IPS-18c (cell line): ENCODE results near the gene LIMA1.
"Not testable (repeated sequence)": the region's sequence is repeated elsewhere in the genome, so short reads cannot be mapped to it uniquely, and the experiment has no call there.

ENCODE experiments used
- H3K4me3 ChIP-seq: 2 replicates; pipeline ENCODE4 v1.7.0; 2013; ENCODE audit warnings: low read depth, mild to moderate bottlenecking, low read length, moderate library complexity; ENCODE audit not compliant: insufficient read depth
- H3K9me3 ChIP-seq: one replicate; pipeline ENCODE4 v1.6.1; 2013; ENCODE audit warnings: mild to moderate bottlenecking, low read length, moderate library complexity; ENCODE audit not compliant: control insufficient read depth, insufficient read depth

The LIMA1 gene

GRCh38 chr12:50297027-50297426 lies 13.7 kb upstream of the LIMA1 start:
- no peaks in the 10 kb centered on the region for H3K9me3 ChIP-seq
- H3K4me3 ChIP-seq, result no peak overlapping the region

- H3K9me3 ChIP-seq, result no peaks in the 10 kb centered on the region
- no peak overlapping the region for H3K4me3 ChIP-seq
These were observed 13.2 kb upstream of the LIMA1 start for GRCh38 chr12:50296554-50296953.

- Histone ChIP-seq H3K9me3 (no peaks in the 10 kb centered on the region), H3K4me3 (no peak overlapping the region)
These were observed 8.1 kb upstream of the LIMA1 start for GRCh38 chr12:50291377-50291776.

- H3K4me3 ChIP-seq, H3K9me3 ChIP-seq: not testable (repeated sequence)
These were observed 7.4 kb upstream of the LIMA1 start for GRCh38 chr12:50290692-50291091.

GRCh38 chr12:50287271-50287670 lies 4.0 kb upstream of the LIMA1 start:
- Histone ChIP-seq H3K9me3 (no peaks in the 10 kb centered on the region), H3K4me3 (no peak overlapping the region)

GRCh38 chr12:50285253-50285652 lies 1.9 kb upstream of the LIMA1 start:
- Histone ChIP-seq H3K4me3 (no peak overlapping the region), H3K9me3 (no peaks in the 10 kb centered on the region)

- H3K4me3 ChIP-seq, result peak overlapping the region; percentile 48
- no peaks in the 10 kb centered on the region for H3K9me3 ChIP-seq
These were observed 545 bp downstream of the LIMA1 start for GRCh38 chr12:50282721-50283228.

GRCh38 chr12:50279501-50279900 lies 3.8 kb downstream of the LIMA1 start:
- Histone ChIP-seq H3K9me3 (no peaks in the 10 kb centered on the region), H3K4me3 (no peak overlapping the region)

GRCh38 chr12:50276912-50277671 lies 6.2 kb downstream of the LIMA1 start:
- no peak overlapping the region for H3K4me3 ChIP-seq

GRCh38 chr12:50276068-50276467 lies 7.3 kb downstream of the LIMA1 start:
- no peaks in the 10 kb centered on the region for H3K9me3 ChIP-seq
- no peak overlapping the region for H3K4me3 ChIP-seq

More at GRCh38 chr12:50276912-50277671, 6.2 kb downstream of the LIMA1 start:
- H3K9me3 ChIP-seq, result no peaks in the 10 kb centered on the region

GRCh38 chr12:50275556-50275955 lies 7.8 kb downstream of the LIMA1 start:
- H3K9me3 ChIP-seq, result no peaks in the 10 kb centered on the region
- H3K4me3 ChIP-seq, result no peak overlapping the region

- not testable (repeated sequence) for H3K4me3 ChIP-seq, H3K9me3 ChIP-seq
These were observed 8.2 kb downstream of the LIMA1 start for GRCh38 chr12:50275127-50275526.

GRCh38 chr12:50271724-50272247 lies 11.5 kb downstream of the LIMA1 start:
- H3K9me3 ChIP-seq, result no peaks in the 10 kb centered on the region
- H3K4me3 ChIP-seq, result no peak overlapping the region

- H3K4me3 ChIP-seq, result no peak overlapping the region
- H3K9me3 ChIP-seq, result peaks cover 3% of the 10 kb centered on the region
These were observed 14.8 kb downstream of the LIMA1 start for GRCh38 chr12:50268482-50268881.

- Histone ChIP-seq H3K4me3 (no peak overlapping the region), H3K9me3 (peaks cover 3% of the 10 kb centered on the region)
These were observed 17.4 kb downstream of the LIMA1 start for GRCh38 chr12:50265770-50266524.

GRCh38 chr12:50263832-50264231 lies 19.5 kb downstream of the LIMA1 start:
- Histone ChIP-seq H3K9me3 (peaks cover 3% of the 10 kb centered on the region), H3K4me3 (no peak overlapping the region)

GRCh38 chr12:50261654-50262053 lies 21.7 kb downstream of the LIMA1 start:
- Histone ChIP-seq H3K9me3 (peaks cover 3% of the 10 kb centered on the region), H3K4me3 (no peak overlapping the region)

- H3K9me3 ChIP-seq, result no peaks in the 10 kb centered on the region
- H3K4me3 ChIP-seq, result no peak overlapping the region
These were observed 25.2 kb downstream of the LIMA1 start for GRCh38 chr12:50258167-50258551.
